ENCODE data around the gene GRAMD4.
A peak's percentile ranks its signal among the peaks of the same experiment; 100 is the strongest.

GRAMD4 gene

DNA sequence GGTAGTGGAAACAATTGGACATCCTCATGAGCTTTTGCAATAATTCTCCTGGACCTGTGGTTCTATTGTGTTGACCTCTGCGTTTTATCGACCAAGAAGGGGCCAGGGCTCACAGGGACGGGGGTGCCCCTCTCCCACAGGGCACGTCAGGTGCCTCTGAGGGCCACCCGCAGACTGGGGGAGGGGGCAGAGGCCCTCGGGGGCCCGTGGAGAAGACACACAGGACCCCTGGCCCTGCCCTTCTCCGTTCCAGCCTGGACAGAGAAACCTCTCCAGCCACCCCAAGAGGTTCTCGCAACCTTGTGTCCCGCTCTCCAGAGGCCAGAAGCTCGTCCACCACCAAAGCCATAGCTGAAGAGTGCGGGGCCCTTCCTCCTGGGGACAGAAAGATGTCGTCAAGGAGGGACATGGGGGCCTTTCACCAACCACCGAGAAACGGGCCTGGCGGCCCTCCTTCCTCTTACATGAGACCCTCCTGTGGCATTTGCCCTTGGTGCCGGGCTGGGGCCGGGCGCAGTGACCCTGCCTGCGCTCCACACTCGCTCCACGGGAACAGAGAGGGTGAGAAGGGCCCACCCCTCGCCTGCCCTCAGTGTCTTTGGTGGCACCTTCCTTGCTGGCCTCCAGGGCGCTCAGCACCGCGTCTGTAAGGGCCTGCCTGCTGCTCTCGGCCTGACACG, 57.3 kb downstream of the GRAMD4 start:
- no peaks in the 10 kb centered on the region for H3K27me3 ChIP-seq (ENCODE audit: control insufficient read depth in 1 of 2, insufficient read depth in 2 of 2, low read length in 2 of 2)
- H3K27ac ChIP-seq (ENCODE audit: low read length) = no peak overlapping the region
- peaks cover 0 to 4% of the 10 kb centered on the region in 2 donors for H3K36me3 ChIP-seq (ENCODE audit: control insufficient read depth in 2 of 2, insufficient read depth in 2 of 2, low read length in 2 of 2)
- no peaks in the 10 kb centered on the region for H3K9me3 ChIP-seq (ENCODE audit: control insufficient read depth in 2 of 2, low read length in 2 of 2)
- no peak overlapping the region for H3K4me3 ChIP-seq (ENCODE audit: low read length in 2 of 2)
- H3K9ac ChIP-seq (ENCODE audit: low read length in 2 of 2) = no peak overlapping the region
- peaks cover 11% of the 10 kb centered on the region for H3K4me1 ChIP-seq (ENCODE audit: control insufficient read depth, insufficient read depth, low read length)

DNA sequence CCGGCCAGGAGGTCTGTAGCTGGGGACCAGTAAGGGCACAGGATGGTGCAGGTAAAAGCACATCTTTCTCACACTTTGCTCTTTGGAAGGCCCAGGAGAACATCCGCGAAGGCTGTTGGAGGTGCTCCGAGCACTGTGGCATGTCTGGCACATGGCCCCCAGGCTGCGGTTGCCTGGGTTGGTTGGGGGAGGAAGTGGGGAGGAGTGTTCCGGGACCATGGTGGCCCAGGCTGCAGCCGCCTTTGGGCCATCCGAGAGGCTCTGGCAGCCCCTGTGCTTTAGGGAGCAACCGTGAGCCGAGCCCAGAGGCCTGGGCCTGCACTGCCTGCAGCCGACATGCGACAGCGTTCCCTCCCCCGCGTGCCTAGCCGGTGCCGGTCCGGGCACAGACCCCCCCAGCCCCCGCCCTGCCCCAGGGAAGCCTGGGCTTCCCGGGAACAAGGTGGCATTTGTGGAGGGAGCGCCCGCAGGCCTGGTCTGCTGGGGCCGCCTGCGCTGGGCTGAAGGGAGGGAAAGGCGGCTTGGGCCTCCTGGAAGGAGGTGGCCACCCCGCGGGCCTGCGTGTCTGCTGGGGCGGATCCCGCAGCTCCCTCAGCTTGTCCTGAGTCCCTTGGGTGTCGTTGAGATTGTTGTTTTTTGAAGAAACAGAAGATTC, 57.9 kb downstream of the GRAMD4 start:
- peaks cover 11% of the 10 kb centered on the region for H3K4me1 ChIP-seq (ENCODE audit: control insufficient read depth, insufficient read depth, low read length)
- H3K36me3 ChIP-seq (ENCODE audit: control insufficient read depth in 2 of 2, insufficient read depth in 2 of 2, low read length in 2 of 2) = peaks cover 0 to 5% of the 10 kb centered on the region in 2 donors
- no peak overlapping the region for H3K27ac ChIP-seq (ENCODE audit: low read length)

DNA sequence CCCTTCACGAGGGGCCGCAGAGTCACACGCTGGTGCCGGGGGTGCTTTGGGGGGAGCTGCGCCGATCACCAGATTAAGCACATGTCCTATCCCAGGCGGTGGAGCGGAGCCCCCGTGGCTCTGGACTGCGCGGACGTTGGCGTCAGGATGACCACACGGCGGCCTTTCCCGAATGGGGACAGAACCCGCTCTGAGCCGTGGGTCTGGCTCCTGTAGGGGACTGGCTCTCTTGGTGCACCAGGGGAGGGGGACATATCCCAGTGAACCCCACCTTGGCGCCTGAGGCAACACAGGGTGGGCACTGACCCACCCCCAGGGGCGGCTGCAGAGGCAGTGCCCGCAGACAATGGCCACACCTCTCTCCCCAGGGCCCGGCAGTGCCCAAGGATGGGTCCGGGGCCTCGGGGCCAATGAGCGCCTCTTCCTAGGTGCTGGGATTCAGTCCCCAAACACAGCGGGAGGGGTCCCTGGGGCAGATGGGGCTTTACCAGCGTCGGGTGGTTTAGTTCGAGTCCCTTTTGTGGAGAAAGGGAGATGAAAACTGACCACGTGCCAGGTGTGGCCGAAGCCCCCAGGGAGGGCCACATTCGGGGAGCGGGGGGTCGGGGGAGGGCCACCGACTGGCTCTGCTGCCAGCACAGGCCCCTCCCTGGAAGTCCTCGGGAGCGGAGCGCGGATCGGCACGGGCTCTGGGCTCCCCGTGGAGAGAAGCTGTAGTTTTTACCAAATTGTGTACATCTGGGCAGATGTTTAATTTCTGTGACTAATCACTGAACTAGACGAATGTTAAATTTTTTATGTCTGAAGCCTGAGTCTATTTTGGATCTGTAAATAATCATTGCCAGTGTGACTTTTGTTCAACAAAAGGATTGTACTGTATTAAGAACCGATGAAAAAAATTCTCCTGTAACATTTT, 58.9 kb downstream of the GRAMD4 start:
- Histone ChIP-seq H3K27me3 (ENCODE audit: control insufficient read depth in 1 of 2, insufficient read depth in 2 of 2, low read length in 2 of 2) (no peaks in the 10 kb centered on the region), H3K9ac (ENCODE audit: low read length in 2 of 2) (no peak overlapping the region), H3K4me1 (ENCODE audit: control insufficient read depth, insufficient read depth, low read length) (peaks cover 11% of the 10 kb centered on the region), H3K4me3 (ENCODE audit: low read length in 2 of 2) (no peak overlapping the region), H3K9me3 (ENCODE audit: control insufficient read depth in 2 of 2, low read length in 2 of 2) (no peaks in the 10 kb centered on the region), H3K27ac (ENCODE audit: low read length) (no peak overlapping the region), H3K36me3 (ENCODE audit: control insufficient read depth in 2 of 2, insufficient read depth in 2 of 2, low read length in 2 of 2) (peaks cover 0 to 5% of the 10 kb centered on the region in 2 donors)

More for the DNA sequence above, 57.9 kb downstream of the GRAMD4 start:
- Histone ChIP-seq H3K9me3 (ENCODE audit: control insufficient read depth in 2 of 2, low read length in 2 of 2) (no peaks in the 10 kb centered on the region), H3K27me3 (ENCODE audit: control insufficient read depth in 1 of 2, insufficient read depth in 2 of 2, low read length in 2 of 2) (no peaks in the 10 kb centered on the region), H3K4me3 (ENCODE audit: low read length in 2 of 2) (no peak overlapping the region), H3K9ac (ENCODE audit: low read length in 2 of 2) (no peak overlapping the region)

DNA sequence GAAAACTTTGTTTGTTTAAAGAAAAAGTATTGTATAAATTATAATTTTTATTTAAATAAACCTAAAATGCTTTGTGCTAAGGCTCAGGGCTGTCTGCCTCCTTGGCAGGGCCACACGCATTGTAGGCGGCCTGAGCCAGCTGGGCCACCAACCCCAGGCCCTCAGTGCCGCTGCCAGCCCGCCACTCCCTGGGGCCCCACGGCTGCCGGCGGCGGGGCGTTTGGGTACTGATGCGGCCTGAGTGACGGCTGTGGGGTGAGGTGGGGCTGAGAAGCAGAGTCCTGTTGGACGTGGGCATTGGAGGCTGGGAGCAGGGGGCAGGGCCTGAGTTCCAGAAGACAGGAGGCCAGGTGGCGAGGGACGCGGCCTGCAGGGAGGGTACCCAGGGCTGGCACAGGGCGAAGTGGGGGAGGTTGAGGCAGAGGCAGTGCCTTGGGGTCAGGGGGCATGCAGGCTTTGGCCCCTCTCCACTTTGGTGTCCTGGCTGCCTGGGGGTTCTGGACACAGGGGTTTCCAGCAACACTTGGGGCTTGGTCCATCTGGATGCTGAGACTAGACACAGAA, 59.6 kb downstream of the GRAMD4 start:
- H3K4me1 ChIP-seq (ENCODE audit: control insufficient read depth, insufficient read depth, low read length) = peaks cover 11% of the 10 kb centered on the region
- H3K36me3 ChIP-seq (ENCODE audit: control insufficient read depth in 2 of 2, insufficient read depth in 2 of 2, low read length in 2 of 2) = peaks cover 0 to 7% of the 10 kb centered on the region in 2 donors
- H3K27ac ChIP-seq (ENCODE audit: low read length) = no peak overlapping the region
- H3K9ac ChIP-seq (ENCODE audit: low read length in 2 of 2) = no peak overlapping the region
- no peaks in the 10 kb centered on the region for H3K27me3 ChIP-seq (ENCODE audit: control insufficient read depth in 1 of 2, insufficient read depth in 2 of 2, low read length in 2 of 2)
- no peaks in the 10 kb centered on the region for H3K9me3 ChIP-seq (ENCODE audit: control insufficient read depth in 2 of 2, low read length in 2 of 2)
- no peak overlapping the region for H3K4me3 ChIP-seq (ENCODE audit: low read length in 2 of 2)

DNA sequence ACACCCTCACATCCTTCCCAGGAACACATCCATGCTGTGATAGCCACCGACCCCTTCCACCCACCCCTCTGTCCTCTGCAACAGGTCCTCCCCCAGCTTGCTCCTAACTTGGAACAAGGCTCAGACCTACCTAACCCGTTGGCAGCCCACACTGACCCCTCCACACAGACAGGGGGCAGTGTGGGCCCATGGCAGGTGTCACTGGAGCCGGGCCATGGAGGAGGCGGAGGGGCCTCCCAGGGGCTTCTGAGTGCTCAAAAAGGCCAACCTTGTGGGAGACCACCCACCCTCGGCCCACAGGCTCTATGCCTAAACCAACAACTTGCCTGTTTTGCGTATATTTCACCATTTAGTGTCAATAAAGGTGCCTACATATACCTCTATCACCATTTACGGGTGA, 60.8 kb downstream of the GRAMD4 start:
- no peak overlapping the region for H3K4me3 ChIP-seq (ENCODE audit: low read length in 2 of 2)
- H3K9ac ChIP-seq (ENCODE audit: low read length in 2 of 2) = no peak overlapping the region
- H3K36me3 ChIP-seq (ENCODE audit: control insufficient read depth in 2 of 2, insufficient read depth in 2 of 2, low read length in 2 of 2) = peaks cover 6 to 8% of the 10 kb centered on the region in 2 donors
- H3K4me1 ChIP-seq (ENCODE audit: control insufficient read depth, insufficient read depth, low read length) = peaks cover 11% of the 10 kb centered on the region
- H3K9me3 ChIP-seq (ENCODE audit: control insufficient read depth in 2 of 2, low read length in 2 of 2) = no peaks in the 10 kb centered on the region
- H3K27me3 ChIP-seq (ENCODE audit: control insufficient read depth in 1 of 2, insufficient read depth in 2 of 2, low read length in 2 of 2) = no peaks in the 10 kb centered on the region
- H3K27ac ChIP-seq (ENCODE audit: low read length) = no peak overlapping the region

DNA sequence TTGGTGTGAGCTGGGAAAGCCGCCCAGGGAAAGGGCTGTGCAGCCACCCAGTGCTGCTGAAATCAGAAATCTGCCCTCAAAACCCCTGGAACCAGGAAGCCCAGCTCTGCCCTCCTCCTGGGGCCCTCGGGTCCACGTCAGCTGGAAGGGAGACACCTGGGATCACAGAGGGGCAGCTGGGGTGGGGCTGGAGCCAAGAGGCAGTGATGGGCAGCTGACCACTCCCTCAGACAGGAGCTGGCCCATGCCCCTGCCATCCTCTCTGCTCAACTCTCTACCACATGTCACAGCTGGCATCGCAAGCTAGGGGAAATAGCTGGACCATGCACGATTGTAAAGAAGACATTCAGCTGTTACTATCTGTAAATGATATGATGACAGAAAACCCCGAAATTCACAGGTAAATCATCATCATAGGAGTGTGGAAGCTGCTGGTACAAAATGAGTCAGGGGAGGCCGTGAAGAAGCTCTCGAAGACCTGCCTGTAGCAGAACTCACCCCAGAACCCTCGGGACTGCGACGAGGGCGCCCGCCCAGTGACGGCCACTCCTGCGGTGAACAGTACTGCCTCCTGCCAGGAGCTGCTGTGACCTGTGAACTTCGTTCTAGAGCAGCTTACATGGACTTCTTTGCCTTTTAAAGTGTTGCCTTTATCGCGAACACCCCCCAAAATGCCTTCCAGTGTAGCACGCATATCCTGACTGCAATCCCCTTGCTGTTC, 62.0 kb downstream of the GRAMD4 start:
- H3K27ac ChIP-seq (ENCODE audit: low read length) = no peak overlapping the region
- peaks cover 9 to 14% of the 10 kb centered on the region in 2 donors for H3K36me3 ChIP-seq (ENCODE audit: control insufficient read depth in 2 of 2, insufficient read depth in 2 of 2, low read length in 2 of 2)
- H3K27me3 ChIP-seq (ENCODE audit: control insufficient read depth in 1 of 2, insufficient read depth in 2 of 2, low read length in 2 of 2) = no peaks in the 10 kb centered on the region
- no peaks in the 10 kb centered on the region for H3K9me3 ChIP-seq (ENCODE audit: control insufficient read depth in 2 of 2, low read length in 2 of 2)
- H3K4me3 ChIP-seq (ENCODE audit: low read length in 2 of 2) = no peak overlapping the region
- peaks cover 13% of the 10 kb centered on the region for H3K4me1 ChIP-seq (ENCODE audit: control insufficient read depth, insufficient read depth, low read length)
- H3K9ac ChIP-seq (ENCODE audit: low read length in 2 of 2) = no peak overlapping the region

DNA sequence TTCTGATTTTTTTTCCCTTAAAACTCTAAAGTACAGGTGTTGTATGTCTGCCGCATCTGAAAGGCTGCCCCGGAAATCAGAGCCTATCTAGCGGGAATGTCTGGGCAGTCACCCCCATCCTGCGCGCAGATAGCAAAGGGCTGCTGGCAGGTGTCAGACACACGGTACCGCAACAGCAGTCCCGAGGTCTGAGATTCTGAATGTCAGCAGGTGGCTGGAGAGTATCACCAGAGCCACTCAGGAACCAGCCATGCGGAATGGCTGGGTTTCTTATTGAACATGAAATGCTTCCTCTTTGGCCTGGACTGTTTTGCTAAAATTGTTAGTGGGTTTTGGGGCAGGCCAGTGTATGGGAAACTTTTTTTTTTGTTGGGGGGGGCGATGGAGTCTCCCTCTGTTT, 64.5 kb downstream of the GRAMD4 start:
- no peak overlapping the region for H3K27ac ChIP-seq (ENCODE audit: low read length)
- H3K9me3 ChIP-seq (ENCODE audit: control insufficient read depth in 2 of 2, low read length in 2 of 2) = no peaks in the 10 kb centered on the region
- no peak overlapping the region for H3K9ac ChIP-seq (ENCODE audit: low read length in 2 of 2)
- no peaks in the 10 kb centered on the region for H3K27me3 ChIP-seq (ENCODE audit: control insufficient read depth in 1 of 2, insufficient read depth in 2 of 2, low read length in 2 of 2)
- H3K4me3 ChIP-seq (ENCODE audit: low read length in 2 of 2) = no peak overlapping the region
- peaks cover 16 to 18% of the 10 kb centered on the region in 2 donors for H3K36me3 ChIP-seq (ENCODE audit: control insufficient read depth in 2 of 2, insufficient read depth in 2 of 2, low read length in 2 of 2)
- H3K4me1 ChIP-seq (ENCODE audit: control insufficient read depth, insufficient read depth, low read length) = peaks cover 8% of the 10 kb centered on the region

DNA sequence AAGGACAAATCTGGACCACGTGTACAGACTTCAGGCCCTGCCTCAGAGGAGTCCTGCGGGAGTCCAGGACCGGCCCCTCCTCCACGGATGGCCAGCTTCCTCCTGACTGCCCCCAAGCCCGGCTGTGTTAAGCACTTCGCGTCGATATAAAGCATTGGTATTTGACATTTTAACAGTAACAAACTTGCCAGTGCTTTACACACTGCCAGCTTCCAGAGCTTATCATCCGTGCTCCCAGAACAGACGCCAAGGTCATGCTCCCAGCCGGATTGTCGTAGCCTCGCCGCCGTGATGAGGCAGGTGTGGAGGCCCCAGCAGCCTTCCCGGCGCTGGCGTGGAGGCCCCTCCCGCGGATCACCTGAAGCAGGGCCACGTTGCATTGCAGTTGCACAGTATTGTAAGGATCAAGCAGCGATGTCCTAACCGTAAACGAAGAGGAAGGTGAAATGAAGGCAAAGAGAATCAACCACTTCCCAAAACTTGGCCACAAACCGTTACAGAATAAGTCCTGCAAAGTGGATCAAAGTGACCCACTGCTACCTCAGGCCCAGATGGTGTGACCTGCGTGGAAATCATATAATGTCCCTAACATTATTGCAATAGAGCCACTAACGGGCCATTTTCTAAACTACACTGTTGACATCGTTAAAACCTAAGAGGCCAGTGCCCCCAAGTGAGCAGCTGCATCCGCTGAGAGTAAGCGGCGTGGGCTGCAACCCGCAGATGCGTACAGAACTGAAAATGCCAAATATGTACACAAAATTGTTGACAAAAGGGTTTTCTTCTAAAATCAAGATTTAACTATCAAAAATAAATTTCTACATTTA, 66.2 kb downstream of the GRAMD4 start:
- peaks cover 24 to 31% of the 10 kb centered on the region in 2 donors for H3K36me3 ChIP-seq (ENCODE audit: control insufficient read depth in 2 of 2, insufficient read depth in 2 of 2, low read length in 2 of 2)
- H3K9ac ChIP-seq (ENCODE audit: low read length in 2 of 2) = no peak overlapping the region
- peaks cover 2% of the 10 kb centered on the region for H3K4me1 ChIP-seq (ENCODE audit: control insufficient read depth, insufficient read depth, low read length)
- H3K4me3 ChIP-seq (ENCODE audit: low read length in 2 of 2) = no peak overlapping the region
- no peaks in the 10 kb centered on the region for H3K9me3 ChIP-seq (ENCODE audit: control insufficient read depth in 2 of 2, low read length in 2 of 2)
- peak overlapping the region; percentile 12 for H3K27ac ChIP-seq (ENCODE audit: low read length)
- no peaks in the 10 kb centered on the region for H3K27me3 ChIP-seq (ENCODE audit: control insufficient read depth in 1 of 2, insufficient read depth in 2 of 2, low read length in 2 of 2)

DNA sequence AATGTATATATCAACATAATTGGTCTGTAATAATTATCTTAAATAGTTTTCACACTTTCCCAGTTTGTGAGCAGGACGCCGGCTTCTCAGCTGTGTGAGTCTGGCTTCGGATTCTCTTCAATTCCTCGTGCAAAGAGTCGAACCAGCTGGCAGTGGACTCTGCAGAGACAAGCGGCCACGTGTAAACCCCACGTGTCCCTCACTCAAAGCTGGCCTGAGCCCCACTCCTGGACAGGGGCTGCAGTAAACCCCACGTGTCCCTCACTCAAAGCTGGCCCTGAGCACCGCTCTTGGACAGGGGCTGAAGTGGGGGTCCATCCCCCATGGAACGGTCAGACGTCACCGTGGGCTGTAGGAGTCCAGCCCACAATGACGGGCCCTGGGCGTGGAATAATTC, 66.9 kb downstream of the GRAMD4 start:
- no peak overlapping the region for H3K27ac ChIP-seq (ENCODE audit: low read length)
- H3K36me3 ChIP-seq (ENCODE audit: control insufficient read depth in 2 of 2, insufficient read depth in 2 of 2, low read length in 2 of 2) = peaks cover 29 to 35% of the 10 kb centered on the region in 2 donors

More for the DNA sequence above, 66.9 kb downstream of the GRAMD4 start:
- Histone ChIP-seq H3K9me3 (ENCODE audit: control insufficient read depth in 2 of 2, low read length in 2 of 2) (no peaks in the 10 kb centered on the region), H3K9ac (ENCODE audit: low read length in 2 of 2) (no peak overlapping the region), H3K4me1 (ENCODE audit: control insufficient read depth, insufficient read depth, low read length) (peaks cover 2% of the 10 kb centered on the region), H3K27me3 (ENCODE audit: control insufficient read depth in 1 of 2, insufficient read depth in 2 of 2, low read length in 2 of 2) (no peaks in the 10 kb centered on the region), H3K4me3 (ENCODE audit: low read length in 2 of 2) (no peak overlapping the region)
